ENCODE results near the gene KRTAP12-3. TPM values are rescaled to one million over a fixed set of nuclear protein-coding genes. Genes with fewer than 3 reads are reported as not detected.
"Not testable (repeated sequence)": the region's sequence is repeated elsewhere in the genome, so short reads cannot be mapped to it uniquely, and the experiment has no call there.

Gene KRTAP12-3
- total RNA-seq, 1 experiment from 2014 or later: not detected

DNA sequence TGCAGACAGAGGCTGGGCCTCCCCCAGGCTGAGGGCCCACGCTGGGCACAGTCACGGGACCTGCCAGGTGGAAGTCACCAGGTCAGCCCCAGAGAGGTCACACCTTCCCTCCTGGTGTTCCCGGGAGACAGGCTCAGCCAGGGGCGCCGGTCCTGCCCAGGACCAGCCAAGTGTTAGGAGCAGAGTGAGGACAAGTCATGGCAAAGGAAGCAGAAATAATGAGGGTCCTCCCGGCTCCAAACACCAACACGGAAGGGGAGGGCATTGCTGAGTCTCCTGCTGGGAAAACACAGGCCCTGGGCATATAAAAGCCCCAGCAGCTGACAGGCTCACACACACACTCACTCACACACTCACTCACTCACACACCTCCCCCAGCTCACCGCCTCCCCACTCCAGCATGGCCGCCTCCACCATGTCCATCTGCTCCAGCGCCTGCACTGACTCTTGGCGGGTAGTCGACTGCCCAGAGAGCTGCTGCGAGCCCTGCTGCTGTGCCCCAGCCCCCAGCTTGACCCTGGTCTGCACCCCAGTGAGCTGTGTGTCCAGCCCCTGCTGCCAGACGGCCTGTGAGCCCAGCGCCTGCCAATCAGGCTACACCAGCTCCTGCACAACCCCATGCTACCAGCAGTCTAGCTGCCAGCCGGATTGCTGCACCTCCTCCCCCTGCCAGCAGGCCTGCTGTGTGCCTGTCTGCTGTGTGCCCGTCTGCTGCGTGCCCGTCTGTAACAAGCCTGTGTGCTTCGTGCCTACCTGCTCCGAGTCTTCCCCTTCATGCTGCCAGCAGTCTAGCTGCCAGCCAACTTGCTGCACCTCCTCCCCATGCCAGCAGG, 20.5 kb upstream of the KRTAP12-3 start, which contains the start of gene KRTAP10-10:
Gene KRTAP10-10 (plus strand): TSS at position 339 of the 833 bp plus-strand sequence. CDS start 62 bp downstream, at position 401.
- DNase-seq (ENCODE audit: low spot score) (no peak), ATAC-seq (no peak)
- Mint-ChIP-seq H3K27me3 (ENCODE audit: low read depth) (peaks cover 4% of the 10 kb centered on the region; the same call in 1 of the 2 replicates), H3K4me1 (peaks cover 6% of the 10 kb centered on the region), H3K36me3 (peaks cover 19% of the 10 kb centered on the region), H3K9me3 (peaks cover 40% of the 10 kb centered on the region), H3K4me3 (no peak within 1 kb of the TSS), H3K27ac (no peak within 1 kb of the TSS; the same call in 1 of the 2 replicates)
- TF ChIP-seq, protein P1, sequence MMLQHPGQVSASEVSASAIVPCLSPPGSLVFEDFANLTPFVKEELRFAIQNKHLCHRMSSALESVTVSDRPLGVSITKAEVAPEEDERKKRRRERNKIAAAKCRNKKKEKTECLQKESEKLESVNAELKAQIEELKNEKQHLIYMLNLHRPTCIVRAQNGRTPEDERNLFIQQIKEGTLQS (CRISPR knock-in tag; conservative IDR thresholded peaks at IDR 0.05): no peak
- TF ChIP-seq ELF4 (CRISPR knock-in tag; IDR thresholded peaks at IDR 0.05; ENCODE audit: low read depth) (no peak), EMX1 (CRISPR knock-in tag; IDR thresholded peaks at IDR 0.05) (no peak)
- TF ChIP-seq, protein P2, sequence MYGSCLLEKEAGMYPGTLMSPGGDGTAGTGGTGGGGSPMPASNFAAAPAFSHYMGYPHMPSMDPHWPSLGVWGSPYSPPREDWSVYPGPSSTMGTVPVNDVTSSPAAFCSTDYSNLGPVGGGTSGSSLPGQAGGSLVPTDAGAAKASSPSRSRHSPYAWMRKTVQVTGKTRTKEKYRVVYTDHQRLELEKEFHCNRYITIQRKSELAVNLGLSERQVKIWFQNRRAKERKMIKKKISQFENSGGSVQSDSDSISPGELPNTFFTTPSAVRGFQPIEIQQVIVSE (CRISPR knock-in tag; IDR thresholded peaks at IDR 0.05; ENCODE audit: borderline replicate concordance): no peak
- TF ChIP-seq, protein P3, sequence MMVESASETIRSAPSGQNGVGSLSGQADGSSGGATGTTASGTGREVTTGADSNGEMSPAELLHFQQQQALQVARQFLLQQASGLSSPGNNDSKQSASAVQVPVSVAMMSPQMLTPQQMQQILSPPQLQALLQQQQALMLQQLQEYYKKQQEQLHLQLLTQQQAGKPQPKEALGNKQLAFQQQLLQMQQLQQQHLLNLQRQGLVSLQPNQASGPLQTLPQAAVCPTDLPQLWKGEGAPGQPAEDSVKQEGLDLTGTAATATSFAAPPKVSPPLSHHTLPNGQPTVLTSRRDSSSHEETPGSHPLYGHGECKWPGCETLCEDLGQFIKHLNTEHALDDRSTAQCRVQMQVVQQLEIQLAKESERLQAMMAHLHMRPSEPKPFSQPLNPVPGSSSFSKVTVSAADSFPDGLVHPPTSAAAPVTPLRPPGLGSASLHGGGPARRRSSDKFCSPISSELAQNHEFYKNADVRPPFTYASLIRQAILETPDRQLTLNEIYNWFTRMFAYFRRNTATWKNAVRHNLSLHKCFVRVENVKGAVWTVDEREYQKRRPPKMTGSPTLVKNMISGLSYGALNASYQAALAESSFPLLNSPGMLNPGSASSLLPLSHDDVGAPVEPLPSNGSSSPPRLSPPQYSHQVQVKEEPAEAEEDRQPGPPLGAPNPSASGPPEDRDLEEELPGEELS (CRISPR knock-in tag; IDR thresholded peaks at IDR 0.05): no peak
- POLR2A ChIA-PET: no interaction called here
- CTCF ChIA-PET: no interaction called here

DNA sequence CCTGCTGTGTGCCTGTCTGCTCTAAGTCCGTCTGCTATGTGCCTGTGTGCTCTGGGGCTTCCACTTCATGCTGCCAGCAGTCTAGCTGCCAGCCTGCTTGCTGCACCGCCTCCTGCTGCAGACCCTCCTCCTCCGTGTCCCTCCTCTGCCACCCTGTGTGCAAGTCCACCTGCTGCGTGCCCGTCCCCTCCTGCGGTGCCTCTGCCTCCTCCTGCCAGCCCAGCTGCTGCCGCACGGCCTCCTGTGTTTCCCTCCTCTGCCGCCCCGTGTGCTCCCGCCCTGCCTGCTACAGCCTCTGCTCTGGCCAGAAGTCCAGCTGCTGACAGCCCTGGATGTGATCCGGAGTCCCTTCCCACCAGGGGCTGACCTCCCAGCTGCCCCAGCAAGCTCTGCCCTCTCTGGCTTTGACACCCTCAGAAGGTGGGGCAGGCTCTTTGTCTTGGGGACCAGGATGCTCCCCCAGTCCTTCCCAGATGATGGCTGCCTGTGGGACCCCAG, 19.8 kb upstream of the KRTAP12-3 start:
- peaks cover 34% of the 10 kb centered on the region for H3K9me3 Mint-ChIP-seq
- H3K27ac Mint-ChIP-seq; H3K4me3 Mint-ChIP-seq; DNase-seq (ENCODE audit: low spot score); H3K4me1 Mint-ChIP-seq; H3K27me3 Mint-ChIP-seq (ENCODE audit: low read depth); POLR2A ChIA-PET; CTCF ChIA-PET; ATAC-seq: not testable (repeated sequence)
- peaks cover 17% of the 10 kb centered on the region for H3K36me3 Mint-ChIP-seq

DNA sequence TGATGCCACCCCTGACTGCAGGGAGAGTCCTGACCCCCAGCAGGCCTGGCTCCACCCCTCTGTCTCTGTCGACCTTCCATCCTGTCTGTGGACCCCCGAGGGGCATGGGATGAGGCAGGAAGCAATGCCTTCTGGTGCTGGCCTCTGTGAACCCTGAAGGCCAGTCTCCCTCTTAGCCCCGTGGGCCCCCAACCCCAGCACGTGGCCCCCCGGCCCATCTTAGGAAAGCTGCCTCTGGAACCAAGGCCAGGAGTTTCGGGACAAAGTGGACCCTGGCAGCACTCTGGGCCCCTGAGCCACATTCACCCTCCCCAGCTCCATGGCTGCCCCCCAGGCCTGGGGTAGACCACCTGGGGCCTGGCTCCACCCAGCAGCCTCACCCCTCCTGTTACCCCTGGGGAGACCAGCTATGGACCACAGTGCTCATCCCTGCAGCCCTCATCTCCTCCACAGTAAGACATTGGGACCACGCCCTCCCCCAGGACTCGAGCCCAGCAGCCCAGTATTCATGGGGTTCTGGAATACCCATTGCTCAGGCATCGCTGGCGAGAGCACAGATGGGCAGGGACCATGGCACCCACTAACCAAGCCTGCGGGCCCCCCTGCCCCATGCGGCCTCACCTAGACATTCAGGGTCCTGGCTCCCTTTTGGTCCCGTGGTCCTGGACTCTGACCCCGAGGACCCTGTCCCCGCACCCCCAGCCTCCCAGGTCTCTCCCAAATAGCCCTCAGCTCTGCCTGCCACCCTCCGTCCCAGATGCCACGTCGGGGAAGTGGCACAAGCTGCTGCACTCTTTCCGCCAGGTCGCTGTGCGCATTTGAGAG, 19.0 kb upstream of the KRTAP12-3 start:
- H3K27me3 Mint-ChIP-seq (ENCODE audit: low read depth); DNase-seq (ENCODE audit: low spot score); POLR2A ChIA-PET; CTCF ChIA-PET; H3K4me1 Mint-ChIP-seq; H3K4me3 Mint-ChIP-seq; H3K27ac Mint-ChIP-seq; ATAC-seq: not testable (repeated sequence)
- Mint-ChIP-seq H3K36me3 (peaks cover 13% of the 10 kb centered on the region), H3K9me3 (peaks cover 31% of the 10 kb centered on the region)

DNA sequence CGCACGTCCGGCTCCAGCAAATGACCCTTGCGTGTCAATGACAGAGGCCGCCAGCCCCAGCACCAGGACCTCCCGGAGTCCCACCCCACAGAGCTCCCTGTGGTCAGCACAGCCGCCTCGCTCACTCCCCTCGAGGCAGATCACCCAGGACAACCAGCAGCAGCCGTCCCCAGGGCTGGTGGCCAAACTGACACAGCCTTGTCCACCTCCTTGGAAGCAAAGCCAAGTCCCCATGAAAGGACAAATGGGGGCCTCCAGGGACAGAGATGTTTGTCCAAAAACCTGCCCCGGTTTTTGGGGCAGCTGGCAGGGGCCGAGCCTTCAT, 18.4 kb upstream of the KRTAP12-3 start:
- CTCF ChIA-PET: no interaction called here
- Mint-ChIP-seq H3K4me3 (no peak overlapping the region), H3K27ac (no peak overlapping the region), H3K27me3 (ENCODE audit: low read depth) (peaks cover 4% of the 10 kb centered on the region; the same call in 1 of the 2 replicates), H3K9me3 (peaks cover 35% of the 10 kb centered on the region), H3K4me1 (peaks cover 6% of the 10 kb centered on the region), H3K36me3 (peaks cover 16% of the 10 kb centered on the region)
- DNase-seq (ENCODE audit: low spot score) (no peak), ATAC-seq (no peak)
- TF ChIP-seq NR2C2 (CRISPR knock-in tag; IDR thresholded peaks at IDR 0.05) (no peak), RORB (CRISPR knock-in tag; IDR thresholded peaks at IDR 0.05) (no peak), ZNF317 (CRISPR knock-in tag; IDR thresholded peaks at IDR 0.05; ENCODE audit: borderline replicate concordance, low read depth) (no peak), ZNF263 (CRISPR knock-in tag; IDR thresholded peaks at IDR 0.05; ENCODE audit: low read depth) (no peak)
- TF ChIP-seq, protein P4, sequence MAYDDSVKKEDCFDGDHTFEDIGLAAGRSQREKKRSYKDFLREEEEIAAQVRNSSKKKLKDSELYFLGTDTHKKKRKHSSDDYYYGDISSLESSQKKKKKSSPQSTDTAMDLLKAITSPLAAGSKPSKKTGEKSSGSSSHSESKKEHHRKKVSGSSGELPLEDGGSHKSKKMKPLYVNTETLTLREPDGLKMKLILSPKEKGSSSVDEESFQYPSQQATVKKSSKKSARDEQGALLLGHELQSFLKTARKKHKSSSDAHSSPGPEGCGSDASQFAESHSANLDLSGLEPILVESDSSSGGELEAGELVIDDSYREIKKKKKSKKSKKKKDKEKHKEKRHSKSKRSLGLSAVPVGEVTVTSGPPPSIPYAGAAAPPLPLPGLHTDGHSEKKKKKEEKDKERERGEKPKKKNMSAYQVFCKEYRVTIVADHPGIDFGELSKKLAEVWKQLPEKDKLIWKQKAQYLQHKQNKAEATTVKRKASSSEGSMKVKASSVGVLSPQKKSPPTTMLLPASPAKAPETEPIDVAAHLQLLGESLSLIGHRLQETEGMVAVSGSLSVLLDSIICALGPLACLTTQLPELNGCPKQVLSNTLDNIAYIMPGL (CRISPR knock-in tag; IDR thresholded peaks at IDR 0.05): no peak
- POLR2A ChIA-PET: no interaction called here

Measured in WTC11 (cell line).